Endodermal cell (in vitro differentiated cells): ENCODE results near the gene ZNF70. TPM values are rescaled to one million over a fixed set of nuclear protein-coding genes. Genes with fewer than 3 reads are reported as not detected.

Source experiments
- DNase-seq: peaks from one replicate; pipeline ENCODE4 v3.0.0-alpha.2; 2017
- H3K27ac ChIP-seq: 2 replicates; pipeline ENCODE4 v1.5.1; 2013; ENCODE audit warnings: mild to moderate bottlenecking, low read depth, low read length, moderate library complexity
- H3K27me3 ChIP-seq: 2 replicates; pipeline ENCODE4 v1.6.1; 2013; ENCODE audit warnings: mild to moderate bottlenecking, low read length, moderate library complexity; ENCODE audit not compliant: insufficient read depth, control insufficient read depth, poor library complexity, severe bottlenecking
- H3K36me3 ChIP-seq: 2 replicates; pipeline ENCODE4 v1.7.0; 2013; ENCODE audit warnings: mild to moderate bottlenecking, low read length, moderate library complexity; ENCODE audit not compliant: control insufficient read depth, insufficient read depth
- H3K4me1 ChIP-seq: one replicate; pipeline ENCODE4 v1.7.0; 2013; ENCODE audit warnings: low read length; ENCODE audit not compliant: control insufficient read depth, insufficient read depth
- H3K4me3 ChIP-seq: 2 replicates; pipeline ENCODE4 v1.5.1; 2013; ENCODE audit warnings: mild to moderate bottlenecking, low read length, moderate library complexity
- H3K9ac ChIP-seq: 2 replicates; pipeline ENCODE4 v1.6.1; 2013; ENCODE audit warnings: mild to moderate bottlenecking, low read length, moderate library complexity; ENCODE audit not compliant: poor library complexity, severe bottlenecking; ENCODE audit errors: extremely low read depth
- H3K9me3 ChIP-seq: 2 replicates; pipeline ENCODE4 v1.6.1; 2013; ENCODE audit warnings: mild to moderate bottlenecking, low read length, moderate library complexity; ENCODE audit not compliant: control insufficient read depth
- H3K27ac Mint-ChIP-seq: 2 replicates; pipeline ENCODE4 v1.8.0; 2020; ENCODE audit warnings: mixed read lengths
- H3K27me3 Mint-ChIP-seq: 2 replicates; pipeline ENCODE4 v1.8.0; 2021; ENCODE audit warnings: mild to moderate bottlenecking, mixed read lengths; ENCODE audit not compliant: insufficient read depth
- H3K36me3 Mint-ChIP-seq: 2 replicates; pipeline ENCODE4 v1.8.0; 2020; ENCODE audit warnings: low read depth, mixed read lengths
- H3K4me1 Mint-ChIP-seq: 2 replicates; pipeline ENCODE4 v1.8.0; 2020; ENCODE audit warnings: mixed read lengths
- H3K4me3 Mint-ChIP-seq: 2 replicates; pipeline ENCODE4 v1.8.0; 2020; ENCODE audit warnings: mild to moderate bottlenecking, moderate library complexity, mixed read lengths
- H3K9me3 Mint-ChIP-seq: 2 replicates; pipeline ENCODE4 v1.8.0; 2020; ENCODE audit warnings: mild to moderate bottlenecking, mixed read lengths
- WGBS, 2 experiments: methylation state at CpG; one replicate each; pipeline versions ENCODE4 v1.1.5 to v1.1.7; 2013; ENCODE audit warnings: missing lambda C conversion rate in 2 of 2, mixed read lengths in 1 of 2; ENCODE audit not compliant: insufficient coverage in 1 of 2, insufficient read length in 1 of 2; 5-methylcytosine and 5-hydroxymethylcytosine counted together
- total RNA-seq, 2 donors: library from RNA; stranded (reverse); fragmentation: NEBNext Ultra II Directional in 1 of 2; extraction: Animal tissue kit (Norgen Biotek cat#: 25700) in 1 of 2; gene quantifications; 2 replicates in 1 of 2; 3 replicates in 1 of 2; pipeline ENCODE4 v1.2.1, GENCODE V29; 2021
- TF ChIP-seq, protein P1 (sequence below): fragments of 200-600 bp; sonication (generic); conservative IDR thresholded peaks from 2 replicates; pipeline ENCODE4 v1.5.0; 2021; ENCODE audit warnings: antibody characterized with exemption, mild to moderate bottlenecking

The ZNF70 gene
- total RNA-seq, 2 donors from 2014 or later, result 4.7 to 5.7 TPM

GRCh38 chr22:23744485-23744884 is 6.4 kb downstream of the ZNF70 start:
- TF ChIP-seq, protein P1, sequence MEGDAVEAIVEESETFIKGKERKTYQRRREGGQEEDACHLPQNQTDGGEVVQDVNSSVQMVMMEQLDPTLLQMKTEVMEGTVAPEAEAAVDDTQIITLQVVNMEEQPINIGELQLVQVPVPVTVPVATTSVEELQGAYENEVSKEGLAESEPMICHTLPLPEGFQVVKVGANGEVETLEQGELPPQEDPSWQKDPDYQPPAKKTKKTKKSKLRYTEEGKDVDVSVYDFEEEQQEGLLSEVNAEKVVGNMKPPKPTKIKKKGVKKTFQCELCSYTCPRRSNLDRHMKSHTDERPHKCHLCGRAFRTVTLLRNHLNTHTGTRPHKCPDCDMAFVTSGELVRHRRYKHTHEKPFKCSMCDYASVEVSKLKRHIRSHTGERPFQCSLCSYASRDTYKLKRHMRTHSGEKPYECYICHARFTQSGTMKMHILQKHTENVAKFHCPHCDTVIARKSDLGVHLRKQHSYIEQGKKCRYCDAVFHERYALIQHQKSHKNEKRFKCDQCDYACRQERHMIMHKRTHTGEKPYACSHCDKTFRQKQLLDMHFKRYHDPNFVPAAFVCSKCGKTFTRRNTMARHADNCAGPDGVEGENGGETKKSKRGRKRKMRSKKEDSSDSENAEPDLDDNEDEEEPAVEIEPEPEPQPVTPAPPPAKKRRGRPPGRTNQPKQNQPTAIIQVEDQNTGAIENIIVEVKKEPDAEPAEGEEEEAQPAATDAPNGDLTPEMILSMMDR, result no peak
- H3K4me3 Mint-ChIP-seq, result no peak overlapping the region
- Histone ChIP-seq H3K4me3 (no peak overlapping the region), H3K4me1 (no peaks in the 10 kb centered on the region), H3K9ac (no peak overlapping the region), H3K9me3 (no peaks in the 10 kb centered on the region), H3K36me3 (peaks cover 20% of the 10 kb centered on the region), H3K27ac (no peak overlapping the region), H3K27me3 (no peaks in the 10 kb centered on the region)
- H3K27ac Mint-ChIP-seq, result no peak overlapping the region
- H3K9me3 Mint-ChIP-seq, result peaks cover 17% of the 10 kb centered on the region
- no peak for DNase-seq
- H3K4me1 Mint-ChIP-seq, result no peaks in the 10 kb centered on the region
- no peaks in the 10 kb centered on the region for H3K27me3 Mint-ChIP-seq
- WGBS, 2 experiments, result 97 to 98% methylated on average over 13 to 14 of the region's 14 CpGs
- H3K36me3 Mint-ChIP-seq, result peaks cover 41% of the 10 kb centered on the region

DNA sequence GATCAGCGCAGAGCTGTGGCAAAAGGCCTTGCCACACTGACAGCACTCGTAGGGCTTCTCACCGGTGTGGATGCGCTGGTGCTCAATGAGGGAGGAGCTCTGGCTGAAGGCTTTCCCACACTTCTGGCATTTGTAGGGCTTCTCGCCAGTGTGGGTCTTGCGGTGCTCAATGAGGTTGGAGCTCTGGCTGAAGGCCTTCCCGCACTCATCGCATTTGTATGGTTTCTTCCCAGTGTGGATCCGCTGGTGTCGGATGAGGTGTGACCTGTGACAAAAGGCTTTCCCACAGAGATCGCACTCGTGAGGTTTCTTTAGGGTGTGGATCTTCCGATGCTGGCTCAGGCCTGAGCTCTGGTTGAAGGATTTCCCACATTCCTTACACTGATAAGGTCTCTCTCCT is 6.9 kb downstream of the ZNF70 start:
- peaks cover 20% of the 10 kb centered on the region for H3K36me3 ChIP-seq
- H3K27me3 Mint-ChIP-seq, result no peaks in the 10 kb centered on the region
- TF ChIP-seq, protein P1, result no peak
- no peak overlapping the region for H3K4me3 Mint-ChIP-seq
- H3K9me3 ChIP-seq, result no peaks in the 10 kb centered on the region
- H3K9me3 Mint-ChIP-seq, result peaks cover 17% of the 10 kb centered on the region
- DNase-seq, result no peak
- H3K4me1 Mint-ChIP-seq, result no peaks in the 10 kb centered on the region
- no peak overlapping the region for H3K27ac ChIP-seq
- H3K4me1 ChIP-seq, result no peaks in the 10 kb centered on the region
- H3K27ac Mint-ChIP-seq, result no peak overlapping the region
- no peaks in the 10 kb centered on the region for H3K27me3 ChIP-seq
- no peak overlapping the region for H3K9ac ChIP-seq
- H3K4me3 ChIP-seq, result no peak overlapping the region
- WGBS, 2 experiments, result 94 to 99% methylated on average over 13 of the region's 13 CpGs
- peaks cover 41% of the 10 kb centered on the region for H3K36me3 Mint-ChIP-seq

GRCh38 chr22:23743303-23743705 is 7.6 kb downstream of the ZNF70 start:
- Mint-ChIP-seq H3K4me3 (no peak overlapping the region), H3K4me1 (no peaks in the 10 kb centered on the region), H3K36me3 (peaks cover 41% of the 10 kb centered on the region), H3K27ac (no peak overlapping the region), H3K9me3 (peaks cover 17% of the 10 kb centered on the region), H3K27me3 (no peaks in the 10 kb centered on the region)
- H3K27me3 ChIP-seq, result no peaks in the 10 kb centered on the region
- H3K4me1 ChIP-seq, result no peaks in the 10 kb centered on the region
- no peak overlapping the region for H3K9ac ChIP-seq
- WGBS, 2 experiments, result 63 to 74% methylated on average over 1 to 2 of the region's 2 CpGs
- H3K27ac ChIP-seq, result no peak overlapping the region
- H3K4me3 ChIP-seq, result no peak overlapping the region
- DNase-seq, result no peak
- H3K9me3 ChIP-seq, result no peaks in the 10 kb centered on the region
- TF ChIP-seq, protein P1, result no peak
- peaks cover 20% of the 10 kb centered on the region for H3K36me3 ChIP-seq
